ENCODE data around the gene RGS7. TPM values are rescaled to one million over a fixed set of nuclear protein-coding genes. Genes with fewer than 3 reads are reported as not detected.

Gene RGS7
- total RNA-seq, 2 experiments from 2014 or later = not detected

GRCh38 chr1:241086686-241087085 is 270.3 kb downstream of the RGS7 start:
- Mint-ChIP-seq H3K27ac (no peak overlapping the region), H3K27me3 (no peaks in the 10 kb centered on the region), H3K36me3 (ENCODE audit: low read depth) (no peaks in the 10 kb centered on the region), H3K4me1 (ENCODE audit: low read depth) (no peaks in the 10 kb centered on the region), H3K9me3 (no peaks in the 10 kb centered on the region), H3K4me3 (no peak overlapping the region)
- ATAC-seq (no peak), DNase-seq (no peak)
- ChIA-PET POLR2A (no interaction called here), CTCF (no interaction called here)
- TF ChIP-seq CTCF (IDR thresholded peaks at IDR 0.05) = no peak
- intact Hi-C loops (cut with micrococcal nuclease) = no loop called here

- Mint-ChIP-seq H3K27ac (no peak overlapping the region), H3K36me3 (ENCODE audit: low read depth) (no peaks in the 10 kb centered on the region), H3K27me3 (no peaks in the 10 kb centered on the region), H3K4me1 (ENCODE audit: low read depth) (no peaks in the 10 kb centered on the region), H3K4me3 (no peak overlapping the region), H3K9me3 (no peaks in the 10 kb centered on the region)
- ChIA-PET POLR2A (interaction anchor here (0.6 kb wide), 1 partner anchor 120 kb away, joined by 3 read pairs; no protein-coding TSS in a partner anchor), CTCF (no interaction called here)
- intact Hi-C loops (cut with micrococcal nuclease) = no loop called here
- TF ChIP-seq CTCF (IDR thresholded peaks at IDR 0.05) = no peak
- no peak for DNase-seq
- ATAC-seq = no peak
Observed at GRCh38 chr1:241083285-241083684, 273.7 kb downstream of the RGS7 start.

GRCh38 chr1:241081473-241081872 is 275.5 kb downstream of the RGS7 start:
- ChIA-PET POLR2A (no interaction called here), CTCF (no interaction called here)
- no peak for DNase-seq
- no peak overlapping the region for H3K27ac Mint-ChIP-seq
- no peak overlapping the region for H3K4me3 Mint-ChIP-seq
- intact Hi-C loops (cut with micrococcal nuclease) = no loop called here
- no peak for ATAC-seq
- no peaks in the 10 kb centered on the region for H3K36me3 Mint-ChIP-seq (ENCODE audit: low read depth)
- H3K4me1 Mint-ChIP-seq (ENCODE audit: low read depth) = no peaks in the 10 kb centered on the region
- no peaks in the 10 kb centered on the region for H3K9me3 Mint-ChIP-seq
- TF ChIP-seq CTCF (IDR thresholded peaks at IDR 0.05) = no peak
- no peaks in the 10 kb centered on the region for H3K27me3 Mint-ChIP-seq

- Mint-ChIP-seq H3K36me3 (ENCODE audit: low read depth) (no peaks in the 10 kb centered on the region), H3K4me3 (no peak overlapping the region), H3K9me3 (no peaks in the 10 kb centered on the region), H3K4me1 (ENCODE audit: low read depth) (no peaks in the 10 kb centered on the region), H3K27me3 (no peaks in the 10 kb centered on the region), H3K27ac (no peak overlapping the region)
- DNase-seq (no peak), ATAC-seq (no peak)
- ChIA-PET CTCF (no interaction called here), POLR2A (no interaction called here)
- no peak for TF ChIP-seq CTCF (IDR thresholded peaks at IDR 0.05)
- intact Hi-C loops (cut with micrococcal nuclease) = no loop called here
Observed at GRCh38 chr1:241079459-241079858, 277.5 kb downstream of the RGS7 start.

GRCh38 chr1:241079047-241079446 is 278.0 kb downstream of the RGS7 start:
- no peaks in the 10 kb centered on the region for H3K9me3 Mint-ChIP-seq
- ATAC-seq (no peak), DNase-seq (no peak)
- no peak overlapping the region for H3K27ac Mint-ChIP-seq
- ChIA-PET POLR2A (no interaction called here), CTCF (no interaction called here)
- no peaks in the 10 kb centered on the region for H3K4me1 Mint-ChIP-seq (ENCODE audit: low read depth)
- no peak for TF ChIP-seq CTCF (IDR thresholded peaks at IDR 0.05)
- H3K4me3 Mint-ChIP-seq = no peak overlapping the region
- intact Hi-C loops (cut with micrococcal nuclease) = no loop called here
- H3K36me3 Mint-ChIP-seq (ENCODE audit: low read depth) = no peaks in the 10 kb centered on the region
- no peaks in the 10 kb centered on the region for H3K27me3 Mint-ChIP-seq
